ENCODE measurements around the gene TSPAN9. TPM values are rescaled to one million over a fixed set of nuclear protein-coding genes. Genes with fewer than 3 reads are reported as not detected.

TSPAN9 gene
- total RNA-seq, 1 experiment from 2014 or later = 13.2 TPM

GRCh38 chr12:3202096-3202495 lies 124.9 kb downstream of the TSPAN9 start:
- no peak overlapping the region for H3K27ac ChIP-seq (ENCODE audit: low read depth, low read length)
- BruUV-seq (replicated peaks) = no TSS peak
- TF ChIP-seq POLR2A (IDR thresholded peaks at IDR 0.05; ENCODE audit: borderline replicate concordance, extremely low read depth, insufficient read depth, insufficient read length) (no peak), ATF3 (IDR thresholded peaks at IDR 0.05) (no peak), CTCF (IDR thresholded peaks at IDR 0.05 in 2 of 3, conservative IDR thresholded peaks at IDR 0.05 in 1 of 3; ENCODE audit: borderline replicate concordance in 1 of 3, insufficient read depth in 1 of 3, low read depth in 2 of 3, low read length in 2 of 3) (no peak), SIN3A (IDR thresholded peaks at IDR 0.05; ENCODE audit: low read depth) (no peak), SRF (IDR thresholded peaks at IDR 0.05; ENCODE audit: low read depth) (no peak), ELF1 (IDR thresholded peaks at IDR 0.05; ENCODE audit: borderline replicate concordance, low read depth) (no peak)
- ChIA-PET RAD21 (ENCODE audit: low non-redundant PET in 1 of 2, low total read pairs in 2 of 2, uncharacterized antibody in 2 of 2, unreplicated experiment in 2 of 2) (no interaction called here), POLR2A (interaction anchor here (1.1 kb wide), 1 partner anchor 33 kb away, joined by 3 read pairs; no protein-coding TSS in a partner anchor), CTCF (interaction anchor here (1.7 kb wide), 1 partner anchor 11 kb away, joined by 5 read pairs; no protein-coding TSS in a partner anchor)
- peaks cover 0 to 16% of the 10 kb centered on the region in 2 experiments; a peak in 2 of 4 replicates for H3K4me1 ChIP-seq (ENCODE audit: control insufficient read depth in 1 of 2, insufficient read depth in 2 of 2, low read length in 2 of 2)
- no peak overlapping the region for H3K4me2 ChIP-seq (ENCODE audit: low read length)
- intact Hi-C loops (cut with micrococcal nuclease) = loop anchor here (5.0 kb wide), 1 partner anchor 75 kb away; no protein-coding TSS in a partner anchor
- DNase-seq (ENCODE audit: low read depth, low spot score) (no peak), ATAC-seq (no peak)
- H4K20me1 ChIP-seq (ENCODE audit: insufficient read depth) = no peaks in the 10 kb centered on the region
- no peaks in the 10 kb centered on the region for H3K36me3 ChIP-seq (ENCODE audit: control insufficient read depth in 1 of 2, insufficient read depth in 2 of 2, low read length in 2 of 2)
- no peak overlapping the region for H3K4me3 ChIP-seq (replicated peaks in 1 of 2; ENCODE audit: low read depth in 1 of 2, low read length in 2 of 2)
- no peak overlapping the region for H2AFZ ChIP-seq (ENCODE audit: low read depth, low read length, poor library complexity, severe bottlenecking)
- H3K79me2 ChIP-seq (ENCODE audit: insufficient read depth, low read length) = no peaks in the 10 kb centered on the region
- H3K27me3 ChIP-seq (ENCODE audit: insufficient read depth, low read length) = no peaks in the 10 kb centered on the region
- H3K9me3 ChIP-seq (ENCODE audit: control insufficient read depth in 1 of 2, insufficient read depth in 1 of 2, low read depth in 1 of 2, low read length in 2 of 2) = no peaks in the 10 kb centered on the region
- no peaks in the 10 kb centered on the region for H3K9me2 ChIP-seq (ENCODE audit: insufficient read depth)
- H3K9ac ChIP-seq (ENCODE audit: low read length) = no peak overlapping the region

Data from HCT116 (cell line).